NCI-H446 (cell line): ENCODE data around the gene FYTTD1.
A peak's percentile ranks its signal among the peaks of the same experiment; 100 is the strongest.

Experiments used
- DNase-seq, 2 experiments: peaks; one replicate each; lab custom pipeline; 2025; lab: John Stamatoyannopoulos, UW

FYTTD1 gene

DNA sequence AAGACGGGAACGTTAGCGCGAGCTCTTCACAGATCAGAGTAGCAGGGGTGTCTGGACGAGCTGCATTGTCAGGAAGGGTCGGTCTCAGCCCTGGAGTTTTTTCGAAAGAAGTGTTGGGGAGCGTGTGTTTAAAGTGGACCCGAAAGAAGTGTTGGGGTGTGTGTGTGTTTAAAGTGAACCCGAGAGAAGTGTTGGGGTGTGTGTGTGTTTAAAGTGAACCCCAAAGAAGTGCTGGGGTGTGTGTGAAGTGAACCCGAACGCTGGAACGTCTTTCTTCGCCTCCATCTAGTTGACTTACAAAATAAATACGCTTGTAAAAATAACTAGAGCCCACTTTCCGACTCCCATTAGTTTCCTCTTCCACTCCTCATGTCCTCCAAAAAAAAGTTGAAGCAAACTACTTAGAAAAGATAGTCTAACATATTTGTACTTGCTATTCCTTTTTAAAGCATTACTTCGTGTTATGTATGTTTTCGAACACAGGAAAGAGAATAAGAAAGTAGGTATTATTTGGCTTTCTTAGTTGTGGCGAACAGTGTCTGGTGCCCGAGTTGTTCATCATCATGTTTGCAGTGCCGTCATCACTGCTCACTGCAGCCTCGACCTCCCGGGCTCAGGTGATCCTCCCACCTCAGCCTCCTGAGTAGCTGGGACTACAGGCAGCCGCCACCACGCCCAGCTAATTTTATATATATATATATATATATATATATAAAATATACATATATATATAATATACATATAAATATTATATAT, 42.4 kb downstream of the FYTTD1 start:
- DNase-seq = no peak

DNA sequence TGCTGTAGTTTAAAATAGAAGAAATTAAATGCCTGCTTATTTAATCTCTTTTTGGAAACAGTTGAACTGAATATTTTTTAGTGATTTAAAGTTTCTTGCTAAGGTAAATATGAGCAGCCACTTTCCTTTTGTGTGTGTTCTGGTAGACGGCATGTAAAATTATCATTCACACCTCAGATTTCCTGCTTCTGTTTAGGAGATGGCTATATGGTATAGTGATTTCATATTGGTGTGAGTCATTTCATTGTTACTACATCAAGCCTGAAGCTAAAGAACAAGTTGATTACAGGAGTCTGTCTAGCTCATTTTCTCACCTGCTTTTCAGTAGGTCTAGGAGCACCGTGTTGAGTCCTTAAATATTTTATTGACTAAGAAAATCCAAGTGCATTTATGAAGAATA, 43.6 kb downstream of the FYTTD1 start:
- no peak for DNase-seq

DNA sequence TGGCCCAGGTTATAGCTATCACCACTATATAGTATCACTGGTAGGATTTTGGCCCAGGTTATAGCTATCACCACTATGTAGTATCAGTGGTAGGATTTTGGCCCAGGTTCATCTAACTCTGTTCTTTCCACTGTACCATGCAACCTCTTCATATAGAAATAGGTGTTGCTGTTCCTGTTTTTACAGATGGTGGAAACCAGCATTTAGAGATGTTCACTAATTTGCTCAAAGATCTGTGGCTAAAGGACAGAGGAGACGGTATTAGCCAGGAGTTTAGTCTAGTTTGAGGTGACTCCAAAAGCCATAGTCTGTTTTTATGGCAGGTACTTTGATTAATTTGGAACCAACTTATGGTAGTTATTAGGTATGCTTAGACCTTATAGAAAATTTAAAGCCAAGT, 44.4 kb downstream of the FYTTD1 start:
- no peak for DNase-seq

DNA sequence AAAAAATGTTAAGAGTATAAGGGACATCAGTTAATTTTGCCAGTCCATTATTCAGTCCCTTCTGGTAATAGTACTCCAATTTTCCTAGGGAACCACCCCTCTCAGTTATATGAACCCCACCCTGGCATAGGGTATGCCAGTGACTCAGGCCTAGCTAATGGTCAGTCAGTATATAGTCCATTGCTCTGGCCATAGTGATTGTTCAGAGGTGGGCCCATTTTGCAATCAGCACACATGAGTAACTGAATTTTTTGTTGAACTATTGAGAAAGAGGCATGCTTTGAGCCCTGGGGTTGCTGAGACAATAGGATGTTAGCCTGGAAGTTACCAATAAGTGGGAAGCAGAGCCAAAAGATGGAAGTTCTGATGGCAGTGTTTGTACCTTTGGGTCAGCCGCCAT, 45.5 kb downstream of the FYTTD1 start:
- DNase-seq = no peak

DNA sequence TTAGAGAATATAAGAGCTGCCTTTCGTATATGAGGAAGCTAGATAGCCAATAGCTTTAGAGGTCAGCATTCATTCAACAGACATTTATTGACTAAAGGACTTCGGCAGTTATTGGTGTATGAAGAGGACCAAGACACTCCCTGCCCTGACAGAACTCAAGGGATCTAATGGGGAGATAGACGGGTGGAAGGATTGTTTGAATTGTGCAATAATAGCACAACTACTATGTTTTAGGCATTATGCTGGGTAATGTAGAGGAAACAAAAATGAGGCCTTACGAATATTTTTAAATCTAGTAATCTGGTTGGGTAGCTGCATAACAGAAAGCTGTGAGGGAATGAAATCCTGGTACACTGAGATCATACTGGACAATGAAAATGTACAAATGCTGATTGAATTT, 46.4 kb downstream of the FYTTD1 start:
- DNase-seq = no peak

DNA sequence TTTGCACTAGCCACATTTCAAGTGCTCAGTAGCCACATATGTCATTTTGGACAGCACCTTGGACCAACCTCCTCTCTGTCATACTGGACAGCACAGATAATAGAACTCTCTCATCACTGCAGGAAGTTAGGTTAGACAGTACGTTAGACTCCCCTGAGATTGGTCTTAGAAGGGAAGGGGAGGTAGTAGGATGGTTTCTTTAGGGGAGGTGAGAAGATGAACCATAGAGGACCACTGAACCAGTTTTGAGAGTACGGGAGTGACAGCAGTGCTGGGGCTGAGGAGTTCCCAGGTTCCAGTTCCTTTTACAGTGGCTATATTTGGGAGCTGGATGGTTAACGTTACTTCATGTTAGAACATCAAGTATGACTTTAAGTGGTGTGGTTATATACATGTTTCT, 49.2 kb downstream of the FYTTD1 start:
- DNase-seq = no peak

DNA sequence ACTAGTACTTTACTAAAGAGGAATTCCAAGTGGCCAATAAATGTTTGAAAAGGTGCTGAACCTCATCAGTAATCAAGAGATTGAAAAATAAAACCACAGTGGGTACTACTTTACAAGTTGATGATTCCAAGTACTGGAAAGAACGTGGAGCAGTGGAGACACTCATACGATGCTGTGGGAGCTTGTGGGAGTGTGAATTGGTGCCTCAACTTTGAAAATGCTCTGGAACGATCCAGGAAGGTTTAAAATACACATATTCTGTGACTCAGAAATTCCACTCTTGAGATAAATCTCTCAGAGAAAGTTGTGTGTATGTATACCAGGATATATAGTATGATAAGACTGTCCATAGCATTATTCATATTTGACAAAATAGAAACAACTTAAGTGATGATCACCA, 50.7 kb downstream of the FYTTD1 start:
- DNase-seq = no peak

DNA sequence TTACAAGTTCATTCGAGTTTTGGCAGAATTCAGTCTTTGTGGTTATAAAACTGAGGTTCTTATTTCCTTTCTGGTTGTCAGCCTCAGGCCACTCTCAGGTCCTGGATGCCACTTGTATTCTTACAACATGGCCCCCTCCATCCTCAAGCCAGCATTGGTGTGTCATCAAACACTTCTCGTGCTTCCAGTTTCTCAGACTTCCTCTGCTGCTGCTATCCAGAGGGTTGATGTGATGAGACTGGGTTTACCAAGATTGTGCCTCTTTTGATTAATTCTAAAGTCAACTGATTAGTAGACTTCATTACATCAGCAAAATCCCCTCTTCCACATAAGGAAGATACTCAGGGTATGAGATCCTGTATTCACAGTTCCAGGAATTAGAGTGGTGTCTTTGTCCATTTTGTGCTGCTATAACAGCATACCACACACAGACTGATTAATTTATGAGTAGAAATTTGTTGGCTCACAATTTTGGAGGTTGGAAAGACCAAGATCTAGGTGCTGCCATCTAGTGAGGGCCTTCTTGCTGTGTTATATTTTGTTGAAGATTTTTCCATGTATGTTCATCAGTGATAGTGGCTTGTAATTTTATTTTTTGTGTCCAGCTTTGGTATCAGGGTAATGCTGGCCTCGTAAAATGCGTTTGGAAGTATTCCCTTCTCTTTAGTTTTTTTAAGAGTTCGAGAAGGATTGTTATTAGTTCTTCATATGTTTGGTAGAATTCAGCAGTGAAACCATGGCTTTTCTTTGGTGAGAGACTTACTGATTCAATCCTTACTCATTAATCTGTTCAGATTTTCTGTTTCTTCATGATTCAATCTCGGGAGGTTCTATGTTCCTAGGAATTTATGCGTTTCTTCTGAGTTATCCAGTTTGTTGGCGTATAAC, 52.5 kb downstream of the FYTTD1 start:
- peak in 1 of 2 experiments; percentile 23 for DNase-seq

DNA sequence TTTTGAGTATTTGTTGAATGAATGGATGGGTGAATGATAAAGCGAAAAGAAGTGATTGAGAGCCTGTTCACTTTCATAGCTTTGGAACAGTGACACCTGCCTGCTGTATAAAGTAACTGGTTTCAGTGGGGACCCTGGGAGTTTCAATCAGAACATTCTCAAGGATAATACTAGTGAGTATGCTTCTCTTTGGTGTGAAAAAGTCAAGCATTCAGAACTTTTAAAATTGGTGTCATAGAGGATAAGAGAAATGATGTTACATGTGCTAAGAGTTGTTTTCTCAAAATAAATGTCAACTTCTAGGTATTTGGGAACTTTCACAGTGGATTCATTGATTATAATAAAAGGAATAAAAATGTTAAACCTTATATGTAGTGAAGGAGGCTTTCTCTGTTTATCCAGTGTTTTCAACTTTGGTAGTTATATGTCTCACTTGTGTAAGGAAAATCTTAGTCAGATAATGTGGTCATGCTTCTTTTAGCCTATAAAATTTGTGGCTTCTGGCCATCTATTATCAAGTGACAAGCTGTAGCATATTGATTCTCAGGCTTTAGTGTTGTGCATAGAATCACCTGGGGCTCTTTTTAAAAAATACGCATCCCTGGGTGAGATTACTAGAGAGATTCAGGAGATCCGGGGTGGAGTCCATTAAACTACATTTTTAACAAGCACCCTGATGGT, 53.2 kb downstream of the FYTTD1 start:
- no peak for DNase-seq

DNA sequence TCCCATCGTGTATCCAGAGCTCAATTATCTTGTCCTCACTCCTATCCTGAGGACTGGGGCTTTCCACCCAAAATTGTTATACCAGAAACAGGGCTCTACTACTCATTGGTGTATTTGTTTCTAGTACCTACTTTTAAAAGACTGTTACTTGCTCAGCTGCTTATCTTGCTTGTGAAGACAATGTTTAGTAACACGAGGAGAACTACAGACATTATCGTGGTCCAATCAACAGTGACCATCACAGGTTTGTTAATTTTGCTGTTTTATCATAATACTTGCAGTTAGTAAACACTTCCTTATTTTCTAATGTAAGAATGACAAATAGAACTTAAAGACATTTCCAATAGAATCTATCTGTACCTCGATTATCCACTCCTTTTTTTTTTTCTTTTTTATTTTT, 54.8 kb downstream of the FYTTD1 start:
- DNase-seq = no peak

DNA sequence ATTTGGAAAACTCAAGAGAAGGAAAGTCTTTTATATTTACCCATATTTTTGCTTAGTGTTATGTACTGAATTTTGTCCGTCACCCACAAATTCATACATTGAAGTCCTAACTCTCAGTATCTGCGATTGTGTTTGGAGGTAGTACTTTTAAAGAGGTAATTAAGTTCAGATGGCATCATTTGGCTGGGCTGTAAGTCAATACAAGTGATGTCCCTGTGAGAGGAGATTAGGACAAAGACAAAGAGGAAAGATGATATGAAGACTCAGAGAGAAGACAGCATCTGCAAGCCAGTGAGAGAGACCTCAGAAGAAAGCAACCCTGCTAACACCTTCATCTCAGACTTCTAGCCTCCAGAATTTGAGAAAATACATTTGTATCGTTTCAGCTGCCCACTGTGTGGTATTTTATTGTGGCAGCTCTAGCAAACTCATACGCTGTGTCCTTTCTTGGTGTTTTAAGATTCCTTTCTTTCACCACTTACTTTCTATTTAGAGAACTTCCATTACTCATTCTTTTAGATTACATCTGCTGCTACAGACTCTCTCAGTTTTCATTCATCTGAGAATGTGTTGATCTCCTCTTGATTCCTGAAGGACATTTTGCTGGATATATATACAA, 58.4 kb downstream of the FYTTD1 start:
- DNase-seq = no peak

DNA sequence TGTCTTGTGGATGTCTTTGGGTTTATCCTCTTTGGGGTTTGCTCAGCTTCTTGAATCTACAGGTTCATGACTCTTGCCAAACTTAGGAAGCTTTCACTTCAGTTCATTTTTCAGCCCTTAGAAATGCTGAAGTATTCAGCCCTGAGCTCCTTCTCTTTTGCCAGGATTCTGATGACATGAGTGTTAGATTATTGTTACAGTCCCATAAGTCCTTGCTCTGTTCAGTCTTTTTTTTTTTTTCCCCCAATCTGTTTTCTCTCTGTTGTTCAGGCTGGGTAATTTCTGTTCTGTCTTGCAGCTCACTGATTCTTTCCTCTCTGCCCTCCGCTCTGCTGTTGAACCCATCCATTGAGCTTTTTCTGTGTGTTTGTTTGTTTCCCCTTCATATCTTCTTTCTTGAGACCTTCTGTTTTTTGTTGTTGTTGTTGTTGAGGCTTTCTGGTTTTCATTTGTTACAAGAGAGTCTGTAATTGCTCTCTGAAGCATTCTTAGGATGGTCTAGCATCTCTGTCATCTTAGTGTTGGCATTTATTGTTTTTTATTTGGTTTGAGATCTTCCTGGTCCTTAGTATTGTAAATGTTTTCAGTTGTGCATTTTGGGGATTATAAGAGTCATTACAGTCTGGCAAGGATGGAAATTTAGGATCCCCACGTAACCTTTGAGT, 59.8 kb downstream of the FYTTD1 start:
- no peak for DNase-seq

DNA sequence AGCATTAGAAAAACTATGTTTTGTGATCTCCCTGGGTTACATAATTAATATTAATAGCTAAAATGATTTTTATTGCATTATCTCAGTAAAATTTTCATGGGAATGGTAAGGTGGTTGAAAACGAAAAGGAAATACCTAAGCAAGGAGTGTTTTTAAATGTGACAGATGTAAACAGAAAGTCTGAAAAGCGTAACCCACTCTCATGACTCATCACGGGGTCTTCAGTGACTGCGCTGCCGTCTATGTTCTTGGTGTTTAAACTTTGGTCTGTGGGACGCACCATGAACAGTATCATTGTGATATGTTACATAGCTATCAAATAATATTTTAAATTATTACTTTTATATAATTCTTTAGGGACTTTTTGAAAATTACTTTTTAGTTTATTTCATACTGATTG, 61.2 kb downstream of the FYTTD1 start:
- DNase-seq = no peak

DNA sequence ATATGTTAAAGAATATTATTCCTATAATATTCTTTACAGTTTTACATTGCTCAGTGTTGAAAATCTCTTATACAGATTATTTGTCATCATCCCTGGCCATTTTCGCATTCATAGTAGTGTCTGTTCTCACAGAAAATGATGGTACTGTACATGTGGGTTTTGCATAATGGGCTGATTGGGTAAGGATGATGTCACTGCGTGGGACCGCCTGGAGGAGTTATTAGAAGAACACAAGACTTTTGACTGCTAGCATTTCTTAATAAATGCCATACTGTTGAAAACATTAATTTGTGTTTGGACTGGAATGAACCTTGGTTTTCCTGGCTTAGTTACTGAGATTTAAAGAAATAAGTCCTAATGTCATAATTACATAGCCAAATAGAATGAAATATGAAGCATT, 61.7 kb downstream of the FYTTD1 start:
- no peak for DNase-seq

DNA sequence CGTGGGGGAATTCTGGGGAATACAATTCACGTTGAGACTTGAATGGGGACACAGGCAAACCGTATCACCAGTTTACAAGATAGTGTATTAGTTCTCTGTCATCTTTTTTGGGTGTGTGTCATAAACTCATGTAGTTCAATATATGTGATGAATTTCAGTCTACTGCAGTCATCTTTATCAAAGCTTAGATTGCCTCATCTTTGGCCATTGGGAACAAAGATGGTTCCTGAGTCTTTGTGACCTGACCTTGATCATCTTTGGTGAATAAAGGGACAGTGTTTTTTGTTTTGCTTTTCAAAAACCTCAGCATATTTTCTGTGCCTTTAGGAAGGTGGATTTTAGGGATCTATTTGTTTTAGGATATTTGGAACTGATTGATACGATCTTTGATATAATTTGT, 64.7 kb downstream of the FYTTD1 start:
- no peak for DNase-seq

DNA sequence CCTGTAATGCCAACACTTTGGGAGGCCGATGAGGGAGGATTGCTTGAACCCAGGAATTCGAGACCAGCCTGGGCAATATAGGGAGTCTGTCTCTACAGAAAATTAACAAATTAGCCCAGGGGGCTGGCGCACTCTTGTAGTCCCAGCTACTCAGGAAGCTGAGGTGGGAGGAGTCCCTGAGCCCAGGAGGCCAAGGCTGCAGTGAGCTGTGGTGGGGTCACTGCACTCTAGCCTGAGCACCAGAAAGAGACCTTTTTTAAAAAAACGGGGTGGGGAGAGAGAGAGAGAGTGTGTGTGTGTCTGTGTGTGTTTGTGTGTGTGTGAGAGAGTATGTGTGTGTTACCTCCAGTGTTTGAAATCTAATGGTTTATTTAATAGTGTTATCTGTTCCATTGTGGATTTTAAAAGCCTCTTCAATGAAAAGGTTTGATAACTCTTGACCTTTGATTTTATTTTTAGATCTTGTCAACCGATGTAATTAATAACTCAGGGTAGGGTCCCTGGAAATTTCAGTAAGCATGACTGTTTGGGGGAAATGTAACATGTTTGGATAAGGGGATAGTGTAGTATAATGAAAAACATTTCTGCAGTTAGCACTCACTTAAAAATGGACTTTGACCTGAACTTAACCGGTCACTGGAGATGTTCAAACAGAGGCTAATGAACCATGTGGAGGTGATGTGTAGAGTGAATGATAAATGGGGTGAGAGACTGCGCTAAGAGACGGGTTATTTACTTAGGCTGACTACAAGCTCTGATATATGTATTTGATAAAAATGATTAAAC, 71.1 kb downstream of the FYTTD1 start:
- no peak for DNase-seq

DNA sequence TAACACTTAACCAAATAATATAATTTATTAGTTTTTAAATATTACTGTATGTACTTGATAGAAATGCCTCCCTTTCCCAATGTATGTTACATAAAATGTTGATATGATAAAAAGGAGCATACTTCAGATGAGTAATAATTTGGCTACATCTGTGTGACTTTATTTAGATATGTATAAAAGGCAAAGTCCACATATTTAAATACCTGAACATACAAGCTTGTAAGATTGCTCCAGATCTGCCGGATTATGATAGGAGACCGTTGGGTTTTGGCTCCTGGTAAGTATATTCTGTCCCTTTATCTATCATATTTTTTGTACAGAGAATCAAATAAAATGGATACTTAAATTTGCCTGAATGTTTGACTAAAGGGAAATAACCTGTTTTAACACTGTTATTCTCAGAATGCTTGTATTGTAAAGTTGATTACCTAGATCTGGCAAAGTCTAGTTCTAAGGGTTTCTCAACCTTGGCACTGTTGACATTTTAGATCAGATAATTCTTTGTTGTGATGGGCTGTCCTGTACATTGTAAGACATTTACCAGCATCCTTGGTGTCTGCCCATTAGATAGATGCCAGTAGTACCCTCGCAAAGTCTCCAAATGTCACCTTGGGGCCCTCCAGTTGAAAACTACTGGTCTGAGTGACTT, 79.8 kb downstream of the FYTTD1 start:
- no peak for DNase-seq

DNA sequence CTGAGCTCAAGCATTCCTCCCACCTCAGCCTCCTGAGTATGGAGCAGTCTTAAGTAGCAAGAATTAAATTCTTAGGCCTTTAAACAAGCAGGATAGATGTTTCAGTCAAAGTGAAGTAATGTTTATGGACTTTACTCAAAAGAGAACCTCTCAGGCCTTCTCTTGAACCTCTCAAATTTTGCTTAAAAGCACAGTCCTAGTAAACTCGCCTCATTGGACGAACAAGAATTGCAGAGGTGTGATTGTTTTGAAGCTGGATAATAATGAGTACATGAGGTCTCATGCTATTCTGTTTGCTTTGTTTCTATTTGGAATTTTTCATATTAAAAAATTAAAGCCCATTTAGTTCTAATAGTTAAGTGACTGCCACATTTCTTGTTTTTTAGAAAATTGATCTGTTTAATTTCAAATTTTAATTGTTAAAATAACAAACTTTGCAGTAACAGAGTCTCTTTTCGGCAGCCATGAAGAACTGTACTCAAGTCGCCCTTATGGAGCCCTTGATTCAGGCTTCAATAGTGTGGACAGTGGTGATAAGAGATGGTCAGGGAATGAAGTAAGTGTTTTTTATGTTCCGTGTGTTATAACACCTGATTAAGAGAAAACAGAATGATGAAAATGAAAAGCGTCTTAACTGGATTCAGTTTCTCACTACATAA, 80.8 kb downstream of the FYTTD1 start:
- no peak for DNase-seq

DNA sequence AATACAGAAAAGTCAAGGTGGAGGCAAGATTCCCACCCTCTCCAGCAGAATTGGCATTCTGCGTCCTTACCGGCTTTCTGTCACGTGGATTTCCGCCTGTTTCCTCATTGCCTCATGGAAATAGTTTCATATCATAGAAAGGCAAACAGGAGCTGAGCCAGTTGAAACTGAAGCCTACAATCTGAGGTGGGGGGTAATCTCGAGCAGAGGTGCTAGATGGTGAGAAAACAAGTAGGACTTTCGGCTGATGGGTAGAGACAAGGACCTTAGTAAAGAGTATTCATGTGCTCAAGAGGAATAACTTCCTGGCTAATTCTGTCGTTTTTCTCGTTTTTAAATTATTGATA, 81.3 kb downstream of the FYTTD1 start:
- no peak for DNase-seq
